Dermis lymphatic vessel endothelial cell (primary cell): ENCODE results near the gene AMMECR1L. TPM values are rescaled to one million over a fixed set of nuclear protein-coding genes. Genes with fewer than 3 reads are reported as not detected.

Source experiments
- total RNA-seq: library from RNA; depleted of rRNA; stranded (reverse); fragments of >200 nt; gene quantifications from 2 replicates; pipeline ENCODE4 v1.2.1, GENCODE V29; 2014

AMMECR1L gene
- total RNA-seq: 14.2 and 16.4 TPM in 2 replicates

DNA sequence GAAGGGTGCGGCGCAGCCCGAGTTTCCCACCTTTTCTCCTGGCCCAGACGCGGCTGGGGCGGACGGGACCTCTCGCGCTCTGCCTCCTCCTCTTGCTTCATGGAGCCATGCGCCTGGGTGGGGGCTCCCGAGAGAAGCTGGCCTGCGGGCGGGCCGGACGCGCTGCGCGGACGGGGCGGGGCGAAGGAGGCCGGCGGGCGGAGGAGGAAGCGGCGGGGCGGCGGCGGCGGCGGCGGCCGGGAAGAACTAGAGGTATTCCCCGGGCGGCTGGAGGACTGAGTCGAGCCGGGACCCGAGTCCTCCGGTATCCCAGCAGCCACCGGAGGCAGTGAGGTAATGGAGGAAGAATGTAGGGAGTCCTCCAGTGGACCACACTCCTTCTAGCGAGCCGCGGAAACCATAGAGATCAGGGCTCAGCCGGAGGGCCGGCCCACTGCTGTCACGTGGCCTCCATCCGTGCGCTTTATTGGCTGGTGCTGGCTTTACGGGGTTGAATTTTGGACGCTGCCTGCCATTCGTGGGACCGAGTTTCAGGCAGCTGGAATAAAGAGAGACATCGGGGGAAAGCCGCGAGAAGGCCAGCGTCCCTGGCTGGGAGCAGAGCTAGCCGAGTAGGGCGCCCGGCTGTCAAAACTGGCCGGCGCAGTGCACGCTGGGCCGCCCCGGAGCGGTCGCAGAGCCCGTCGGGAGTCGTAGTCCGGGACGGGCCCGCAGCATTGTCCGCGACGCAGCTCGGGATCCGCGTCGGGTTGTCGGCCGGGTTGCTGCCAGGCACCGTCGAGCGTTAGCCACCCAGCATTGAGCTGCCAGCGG, at the start of gene AMMECR1L:
Gene AMMECR1L, minus strand, starts transcription at position 177 of the 813 bp plus-strand sequence. CDS start 11,722 bp downstream, outside the sequence.

Other genes starting within 250 kb of the AMMECR1L start
- not detected in 2 replicates for gene GPR17, start 239.8 kb downstream of the AMMECR1L start, total RNA-seq
- gene LIMS2, start 210.4 kb downstream of the AMMECR1L start, total RNA-seq: 4.2 and 5.1 TPM in 2 replicates
- gene SFT2D3, start 184.5 kb downstream of the AMMECR1L start, total RNA-seq: 4.8 and 6.2 TPM in 2 replicates
- 24.6 and 29.5 TPM in 2 replicates for gene WDR33, start 74.8 kb downstream of the AMMECR1L start, total RNA-seq
- gene POLR2D, start 27.8 kb downstream of the AMMECR1L start, total RNA-seq: 21.2 and 25.0 TPM in 2 replicates
- 3.4 and 3.6 TPM in 2 replicates for gene SAP130, start 142.1 kb upstream of the AMMECR1L start, total RNA-seq
- 57.4 and 60.6 TPM in 2 replicates for gene UGGT1, start 205.2 kb upstream of the AMMECR1L start, total RNA-seq